Keratinocyte (primary cell): ENCODE data around the gene TBR1. TPM values are rescaled to one million over a fixed set of nuclear protein-coding genes. Genes with fewer than 3 reads are reported as not detected.

Source experiments
- DNase-seq: peaks from one replicate; pipeline ENCODE4 v3.0.0-alpha.2; 2011; ENCODE audit warnings: low read depth, missing footprints, low spot score
- FAIRE-seq: peaks from 2 replicates; lab custom pipeline; 2011; peaks lifted over from hg19 to GRCh38; lab: Jason Lieb, UNC
- H2AFZ ChIP-seq: 2 replicates; pipeline ENCODE4 v1.6.0; 2012; ENCODE audit warnings: low read length, control low read depth, inconsistent platforms; ENCODE audit not compliant: control insufficient read depth
- H3K27ac ChIP-seq: 2 replicates; pipeline ENCODE4 v1.5.1; 2011; ENCODE audit warnings: low read length; ENCODE audit not compliant: control insufficient read depth, insufficient read depth
- H3K27me3 ChIP-seq: 3 replicates; pipeline ENCODE4 v1.6.0; 2011; ENCODE audit warnings: low read length; ENCODE audit not compliant: control insufficient read depth, insufficient read depth; ENCODE audit errors: extremely low read depth
- H3K36me3 ChIP-seq, 2 experiments: 2 replicates in 1 of 2; 3 replicates in 1 of 2; pipeline ENCODE4 v1.5.1; 2011; ENCODE audit warnings: low read length in 2 of 2, mild to moderate bottlenecking in 1 of 2; ENCODE audit not compliant: control insufficient read depth in 2 of 2, insufficient read depth in 2 of 2; ENCODE audit errors: extremely low read depth in 1 of 2
- H3K4me1 ChIP-seq: 3 replicates; pipeline ENCODE4 v1.5.1; 2011; ENCODE audit warnings: low read length; ENCODE audit not compliant: control insufficient read depth, insufficient read depth; ENCODE audit errors: extremely low read depth
- H3K4me2 ChIP-seq: 3 replicates; pipeline ENCODE4 v1.6.0; 2011; ENCODE audit warnings: low read depth, low read length; ENCODE audit not compliant: control insufficient read depth, insufficient read depth; ENCODE audit errors: extremely low read depth
- H3K4me3 ChIP-seq, 3 experiments: fragments of 200-600 bp in 1 of 3; sonication (generic) in 1 of 3; 2 replicates in 2 of 3; 3 replicates in 1 of 3; pipeline ENCODE4 v1.5.1; 2011 to 2016; ENCODE audit warnings: low read length in 3 of 3, mild to moderate bottlenecking in 3 of 3, control low read depth in 2 of 3, inconsistent platforms in 1 of 3, low read depth in 1 of 3, mixed read lengths in 1 of 3, mixed run types in 1 of 3, moderate library complexity in 1 of 3; ENCODE audit not compliant: control insufficient read depth in 2 of 3, insufficient read depth in 2 of 3; ENCODE audit errors: extremely low read depth in 1 of 3
- H3K79me2 ChIP-seq: 2 replicates; pipeline ENCODE4 v1.6.0; 2012; ENCODE audit warnings: low read length; ENCODE audit not compliant: control insufficient read depth, insufficient read depth
- H3K9ac ChIP-seq: 3 replicates; pipeline ENCODE4 v1.6.0; 2011; ENCODE audit warnings: low read length; ENCODE audit not compliant: control insufficient read depth, insufficient read depth; ENCODE audit errors: extremely low read depth
- H3K9me1 ChIP-seq: 3 replicates; pipeline ENCODE4 v1.6.0; 2011; ENCODE audit warnings: low read length; ENCODE audit not compliant: control insufficient read depth, insufficient read depth; ENCODE audit errors: extremely low read depth
- H3K9me3 ChIP-seq: 2 replicates; pipeline ENCODE4 v1.5.1; 2012; ENCODE audit warnings: low read depth, low read length; ENCODE audit not compliant: control insufficient read depth
- H4K20me1 ChIP-seq: 3 replicates; pipeline ENCODE4 v1.6.0; 2011; ENCODE audit warnings: low read length; ENCODE audit not compliant: control insufficient read depth, insufficient read depth; ENCODE audit errors: extremely low read depth
- CTCF ChIP-seq, 3 experiments: IDR thresholded peaks in 1 of 3; conservative IDR thresholded peaks in 1 of 3; optimal IDR thresholded peaks in 1 of 3; 2 replicates in 2 of 3; 3 replicates in 1 of 3; pipeline versions ENCODE3 to v1.5.1; 2011; ENCODE audit warnings: low read length in 3 of 3, mild to moderate bottlenecking in 3 of 3, moderate library complexity in 2 of 3, control low read depth in 1 of 3, inconsistent platforms in 1 of 3; ENCODE audit not compliant: insufficient read depth in 2 of 3; ENCODE audit errors: extremely low read depth in 1 of 3
- EZH2 ChIP-seq: IDR thresholded peaks from one replicate; pipeline ENCODE4 v1.6.1; 2012; ENCODE audit warnings: inconsistent platforms, mild to moderate bottlenecking, low read length, moderate library complexity
- dilution Hi-C: fragments of 300-500 bp; cut with MboI; formaldehyde crosslinking; loops from one replicate; pipeline ENCODE4 v1.7.0; 2020; ENCODE audit warnings: low sequenced_read_pairs; ENCODE audit not compliant: extremely low pct_ligation_motif_present
- polyA plus RNA-seq, 5 experiments: library from polyadenylated mRNA; depleted of rRNA in 3 of 5; stranded (reverse) in 3 of 5; stranded (forward) in 1 of 5; unstranded in 1 of 5; fragments of >200 nt; gene quantifications; 1 replicate in 1 of 5; 2 replicates in 3 of 5; 3 replicates in 1 of 5; pipeline versions ENCODE4 v1.2.1 to v1.2.3, GENCODE V29; 2011 to 2012; ENCODE audit warnings: missing spikeins in 2 of 5, low read depth in 1 of 5, low replicate concordance in 1 of 5

The TBR1 gene
- polyA plus RNA-seq, 1 donor (not counting 4 experiments of a cell fraction or from before 2014, with no cell fraction given): 0.03 TPM

GRCh38 chr2:161388146-161388779, 27.8 kb upstream of the TBR1 start:
- Histone ChIP-seq H3K79me2 (no peaks in the 10 kb centered on the region), H3K4me2 (no peak overlapping the region), H3K9me3 (no peaks in the 10 kb centered on the region), H3K9me1 (no peaks in the 10 kb centered on the region), H3K4me1 (no peaks in the 10 kb centered on the region), H2AFZ (no peak overlapping the region), H3K27ac (no peak overlapping the region), H3K27me3 (no peaks in the 10 kb centered on the region), H3K36me3 (peaks cover 3 to 5% of the 10 kb centered on the region in 2 experiments), H4K20me1 (no peaks in the 10 kb centered on the region), H3K9ac (no peak overlapping the region), H3K4me3 (no peak overlapping the region)
- dilution Hi-C loops: no loop called here
- DNase-seq: no peak
- FAIRE-seq: no peak
- TF ChIP-seq EZH2 (no peak), CTCF (optimal IDR thresholded peaks at IDR 0.05 in 1 of 3, IDR thresholded peaks at IDR 0.05 in 1 of 3, conservative IDR thresholded peaks at IDR 0.05 in 1 of 3; ENCODE audit: extremely low read depth in 1 of 3, insufficient read depth in 2 of 3, low read length in 3 of 3) (no peak)

GRCh38 chr2:161391737-161392506, 24.2 kb upstream of the TBR1 start:
- H3K4me2 ChIP-seq: no peak overlapping the region
- no peak overlapping the region for H3K4me3 ChIP-seq
- no peak for DNase-seq
- H3K27ac ChIP-seq: no peak overlapping the region
- H3K79me2 ChIP-seq: no peaks in the 10 kb centered on the region
- H3K27me3 ChIP-seq: no peaks in the 10 kb centered on the region
- FAIRE-seq: no peak
- TF ChIP-seq EZH2 (no peak), CTCF (optimal IDR thresholded peaks at IDR 0.05 in 1 of 3, IDR thresholded peaks at IDR 0.05 in 1 of 3, conservative IDR thresholded peaks at IDR 0.05 in 1 of 3; ENCODE audit: extremely low read depth in 1 of 3, insufficient read depth in 2 of 3, low read length in 3 of 3) (no peak)
- no peak overlapping the region for H3K9ac ChIP-seq
- no peak overlapping the region for H2AFZ ChIP-seq
- no peaks in the 10 kb centered on the region for H3K9me1 ChIP-seq
- no peaks in the 10 kb centered on the region for H3K4me1 ChIP-seq
- H3K36me3 ChIP-seq: peaks cover 9 to 13% of the 10 kb centered on the region in 2 experiments
- dilution Hi-C loops: no loop called here
- H3K9me3 ChIP-seq: no peaks in the 10 kb centered on the region
- no peaks in the 10 kb centered on the region for H4K20me1 ChIP-seq
